Measurements from ENCODE around the gene PRKAR1A. TPM values are rescaled to one million over a fixed set of nuclear protein-coding genes. Genes with fewer than 3 reads are reported as not detected.

PRKAR1A gene
- total RNA-seq, 1 donor from 2014 or later: 233 TPM

DNA sequence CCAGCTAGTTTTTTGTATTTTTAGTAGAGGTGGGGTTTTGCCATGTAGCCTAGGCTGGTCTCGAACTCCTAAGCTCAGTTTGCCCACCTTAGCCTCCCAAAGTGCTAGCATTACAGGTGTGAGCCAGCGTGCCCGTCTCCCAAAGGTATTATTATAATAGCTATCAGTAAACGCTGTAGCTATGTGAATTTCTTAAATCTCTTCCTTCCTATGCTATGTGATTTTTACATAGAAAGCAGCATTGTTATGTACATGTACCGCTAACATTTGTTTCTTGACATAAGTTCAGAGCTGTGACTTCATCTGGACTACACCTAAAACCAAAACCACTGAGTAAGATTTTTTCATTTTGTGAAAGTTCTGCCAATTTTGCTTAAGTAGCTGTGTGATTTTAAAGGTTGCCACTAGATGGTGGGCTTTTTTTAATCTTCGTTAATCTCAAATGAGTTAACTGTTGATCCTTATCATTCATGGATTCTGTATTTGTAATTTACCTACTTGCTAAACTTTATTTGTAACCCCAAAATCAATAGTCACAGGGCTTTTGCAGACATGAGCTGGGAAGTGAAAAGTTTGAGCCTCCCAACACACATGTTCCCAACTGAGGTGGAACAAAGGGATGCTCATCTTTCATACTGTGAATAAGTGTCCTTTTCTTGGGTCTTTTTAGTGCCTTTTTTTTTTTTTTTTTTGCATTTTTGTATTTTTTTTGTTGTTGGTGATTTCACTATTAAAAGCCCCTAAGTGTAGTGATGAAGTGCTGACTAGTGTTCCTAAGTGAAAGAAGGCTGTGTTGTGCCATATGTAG, 21.9 kb downstream of the PRKAR1A start:
- Histone ChIP-seq H3K4me3 (ENCODE audit: low read depth, low read length) (no peak overlapping the region), H3K27me3 (ENCODE audit: control insufficient read depth, insufficient read depth, low read length) (no peaks in the 10 kb centered on the region), H3K36me3 (ENCODE audit: control insufficient read depth, insufficient read depth, low read length) (peaks cover 1% of the 10 kb centered on the region)
- DNase-seq (ENCODE audit: low read depth): no peak
- TF ChIP-seq, protein P1, sequence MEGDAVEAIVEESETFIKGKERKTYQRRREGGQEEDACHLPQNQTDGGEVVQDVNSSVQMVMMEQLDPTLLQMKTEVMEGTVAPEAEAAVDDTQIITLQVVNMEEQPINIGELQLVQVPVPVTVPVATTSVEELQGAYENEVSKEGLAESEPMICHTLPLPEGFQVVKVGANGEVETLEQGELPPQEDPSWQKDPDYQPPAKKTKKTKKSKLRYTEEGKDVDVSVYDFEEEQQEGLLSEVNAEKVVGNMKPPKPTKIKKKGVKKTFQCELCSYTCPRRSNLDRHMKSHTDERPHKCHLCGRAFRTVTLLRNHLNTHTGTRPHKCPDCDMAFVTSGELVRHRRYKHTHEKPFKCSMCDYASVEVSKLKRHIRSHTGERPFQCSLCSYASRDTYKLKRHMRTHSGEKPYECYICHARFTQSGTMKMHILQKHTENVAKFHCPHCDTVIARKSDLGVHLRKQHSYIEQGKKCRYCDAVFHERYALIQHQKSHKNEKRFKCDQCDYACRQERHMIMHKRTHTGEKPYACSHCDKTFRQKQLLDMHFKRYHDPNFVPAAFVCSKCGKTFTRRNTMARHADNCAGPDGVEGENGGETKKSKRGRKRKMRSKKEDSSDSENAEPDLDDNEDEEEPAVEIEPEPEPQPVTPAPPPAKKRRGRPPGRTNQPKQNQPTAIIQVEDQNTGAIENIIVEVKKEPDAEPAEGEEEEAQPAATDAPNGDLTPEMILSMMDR (IDR thresholded peaks at IDR 0.05; ENCODE audit: insufficient read depth, low read length, poor library complexity, severe bottlenecking): peak; percentile 19

DNA sequence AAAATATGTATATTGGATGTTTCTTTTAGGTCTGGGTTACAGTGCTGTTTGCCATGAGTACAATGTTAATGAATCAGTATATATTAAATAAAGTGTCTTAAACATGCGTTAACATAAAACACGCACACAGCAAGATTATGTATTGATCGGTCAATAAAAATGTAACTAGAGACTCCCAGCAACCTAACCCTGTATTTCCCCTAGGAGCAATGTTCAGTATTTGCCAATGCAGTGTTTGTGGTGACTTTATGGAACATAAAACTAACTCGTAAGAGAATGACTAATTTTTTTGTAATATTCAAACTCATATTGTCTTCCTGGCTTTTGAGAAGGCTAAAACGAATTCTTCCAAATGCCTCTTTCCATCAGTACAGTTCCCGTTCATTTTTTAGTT, 22.5 kb downstream of the PRKAR1A start:
- Histone ChIP-seq H3K36me3 (ENCODE audit: control insufficient read depth, insufficient read depth, low read length) (peaks cover 1% of the 10 kb centered on the region), H3K4me3 (ENCODE audit: low read depth, low read length) (no peak overlapping the region), H3K27me3 (ENCODE audit: control insufficient read depth, insufficient read depth, low read length) (no peaks in the 10 kb centered on the region)
- no peak for DNase-seq (ENCODE audit: low read depth)
- TF ChIP-seq, protein P1 (IDR thresholded peaks at IDR 0.05; ENCODE audit: insufficient read depth, low read length, poor library complexity, severe bottlenecking): no peak

DNA sequence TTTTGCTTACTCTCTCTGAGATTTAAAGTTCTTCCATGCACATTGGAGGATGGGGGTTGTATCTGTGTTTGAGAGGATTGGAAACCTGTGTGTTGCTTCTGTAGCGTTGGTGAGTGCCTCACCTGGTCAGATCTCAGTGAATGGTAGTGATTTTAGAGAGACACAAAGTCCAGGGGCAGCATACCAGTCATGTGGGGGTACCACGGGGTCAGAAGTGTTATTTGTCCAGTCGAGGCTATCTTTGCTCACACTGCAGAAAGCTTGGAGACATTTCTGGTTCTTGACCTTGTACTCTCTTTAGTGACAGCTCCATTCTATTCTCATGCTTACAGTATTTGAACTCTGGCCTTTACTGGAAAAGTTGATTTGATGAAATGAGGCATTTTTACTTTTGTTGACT, 23.7 kb downstream of the PRKAR1A start:
- no peak for DNase-seq (ENCODE audit: low read depth)
- H3K4me3 ChIP-seq (ENCODE audit: low read depth, low read length): no peak overlapping the region
- peaks cover 2% of the 10 kb centered on the region for H3K36me3 ChIP-seq (ENCODE audit: control insufficient read depth, insufficient read depth, low read length)
- TF ChIP-seq, protein P1 (IDR thresholded peaks at IDR 0.05; ENCODE audit: insufficient read depth, low read length, poor library complexity, severe bottlenecking): no peak
- no peaks in the 10 kb centered on the region for H3K27me3 ChIP-seq (ENCODE audit: control insufficient read depth, insufficient read depth, low read length)

DNA sequence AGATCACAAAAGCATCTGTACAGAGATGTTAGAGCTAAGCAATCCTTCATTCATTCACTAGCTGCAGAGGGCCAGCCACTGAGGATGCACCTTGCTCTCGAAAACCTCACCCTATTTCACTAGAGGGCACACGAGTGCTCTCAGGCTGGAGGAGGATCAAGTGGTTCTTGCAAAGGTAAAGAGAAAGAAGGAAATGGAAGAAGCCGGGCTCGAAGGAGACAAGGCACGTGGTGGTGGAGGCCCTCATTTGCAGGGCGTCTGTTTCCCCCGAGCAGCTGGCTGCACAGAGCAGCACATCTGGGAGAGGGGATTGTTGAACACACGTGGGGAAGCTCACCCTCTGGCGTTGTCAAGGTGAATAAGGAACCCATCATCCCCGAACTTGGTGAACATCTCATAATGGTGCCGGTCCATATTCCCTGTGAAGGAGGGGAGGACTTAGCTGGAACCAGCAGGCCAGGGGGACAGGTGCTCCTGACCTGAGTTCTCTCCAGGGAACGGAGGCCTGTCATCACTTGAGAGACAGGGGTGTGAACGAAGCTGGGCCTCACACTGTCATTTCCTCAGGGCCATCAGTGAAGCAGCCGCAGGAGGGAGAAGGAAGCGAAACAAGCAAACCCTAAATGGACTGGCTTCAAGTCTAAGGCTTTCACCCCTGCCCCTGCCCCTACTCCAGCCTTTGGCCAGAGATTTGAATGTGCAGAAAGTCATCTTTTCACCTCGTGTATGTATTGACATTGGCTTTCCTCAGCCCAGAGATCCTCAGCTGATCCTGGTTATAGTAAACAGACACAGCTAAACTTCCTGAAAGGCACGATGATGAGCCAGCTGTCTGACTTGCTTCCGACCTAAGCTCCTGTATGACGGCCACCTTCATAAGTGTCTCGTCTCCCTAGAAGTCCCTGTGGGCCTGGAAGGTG, 27.6 kb downstream of the PRKAR1A start:
- Histone ChIP-seq H3K36me3 (ENCODE audit: control insufficient read depth, insufficient read depth, low read length) (peaks cover 1% of the 10 kb centered on the region), H3K4me3 (ENCODE audit: low read depth, low read length) (no peak overlapping the region), H3K27me3 (ENCODE audit: control insufficient read depth, insufficient read depth, low read length) (no peaks in the 10 kb centered on the region)
- TF ChIP-seq, protein P1 (IDR thresholded peaks at IDR 0.05; ENCODE audit: insufficient read depth, low read length, poor library complexity, severe bottlenecking): no peak
- DNase-seq (ENCODE audit: low read depth): no peak

DNA sequence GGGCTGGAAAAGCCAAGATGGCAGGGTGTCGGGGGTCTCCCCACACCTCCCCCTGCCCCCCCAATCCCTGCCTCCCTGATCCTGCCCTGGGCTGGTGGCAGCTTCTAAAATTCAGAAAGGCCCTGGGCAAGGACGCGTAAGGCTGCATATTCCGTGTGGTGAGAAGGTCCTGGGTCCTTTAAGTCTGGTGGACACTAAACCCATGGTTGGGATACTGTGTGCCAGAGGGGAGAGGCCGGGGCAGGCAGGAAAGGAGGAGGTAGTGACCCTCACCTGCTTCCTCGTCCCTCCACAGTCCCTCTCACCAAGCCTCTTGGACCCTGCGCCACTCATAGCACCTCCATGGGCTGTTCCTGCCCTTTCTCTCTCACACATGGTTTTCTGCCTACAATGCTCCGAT, 28.8 kb downstream of the PRKAR1A start:
- H3K4me3 ChIP-seq (ENCODE audit: low read depth, low read length): no peak overlapping the region
- no peaks in the 10 kb centered on the region for H3K27me3 ChIP-seq (ENCODE audit: control insufficient read depth, insufficient read depth, low read length)
- TF ChIP-seq, protein P1 (IDR thresholded peaks at IDR 0.05; ENCODE audit: insufficient read depth, low read length, poor library complexity, severe bottlenecking): no peak
- peaks cover 1% of the 10 kb centered on the region for H3K36me3 ChIP-seq (ENCODE audit: control insufficient read depth, insufficient read depth, low read length)
- no peak for DNase-seq (ENCODE audit: low read depth)

Data from kidney epithelial cell (primary cell).